Measurements from ENCODE around the gene RHO. TPM values are rescaled to one million over a fixed set of nuclear protein-coding genes. Genes with fewer than 3 reads are reported as not detected.

Gene RHO
- total RNA-seq, 1 experiment from 2014 or later: not detected

DNA sequence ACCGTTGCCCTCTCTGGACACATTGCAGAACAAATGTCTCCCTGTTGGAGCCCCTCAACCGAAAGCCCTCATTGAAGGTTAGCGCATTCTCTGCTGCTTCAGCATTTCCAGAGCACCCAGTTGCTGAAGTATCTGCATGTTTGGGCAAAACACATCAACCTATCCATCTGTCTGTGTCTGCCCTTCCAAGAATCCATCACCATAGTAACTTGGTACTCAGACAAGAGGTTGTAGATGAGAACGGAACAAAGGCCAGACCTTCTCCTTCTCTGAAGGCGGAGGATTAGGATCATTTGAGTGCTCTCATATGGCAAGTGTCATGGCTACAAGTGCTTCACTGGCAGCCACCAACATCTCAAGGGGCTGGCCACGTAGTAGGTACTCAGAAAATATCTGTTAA lies 23.1 kb upstream of the RHO start:
- no peak overlapping the region for H4K8ac ChIP-seq (replicated peaks; ENCODE audit: insufficient read length, low read depth, low read length)
- no peak overlapping the region for H3K27ac Mint-ChIP-seq
- no peak overlapping the region for H2BK120ac ChIP-seq (ENCODE audit: low read depth, low read length, poor library complexity, severe bottlenecking)
- no peak overlapping the region for H2AFZ ChIP-seq (ENCODE audit: low read length)
- peaks cover 5 to 21% (median 9%) of the 10 kb centered on the region in 3 experiments; a peak in 6 of 7 replicates for H3K36me3 Mint-ChIP-seq (ENCODE audit: insufficient read depth in 1 of 3, low read depth in 3 of 3)
- H4K20me1 ChIP-seq (ENCODE audit: control insufficient read depth, insufficient read depth, insufficient read length): peaks cover 2% of the 10 kb centered on the region
- no peaks in the 10 kb centered on the region for H3K79me1 ChIP-seq (ENCODE audit: insufficient read depth, low read depth, low read length, poor library complexity, severe bottlenecking)
- no peak overlapping the region for H3K9ac ChIP-seq (ENCODE audit: extremely low read depth, insufficient read length, low read length)
- H4K91ac ChIP-seq (ENCODE audit: insufficient read length, low read depth, low read length): no peak overlapping the region
- no peaks in the 10 kb centered on the region for H3K23me2 ChIP-seq (ENCODE audit: insufficient read length, low read depth, low read length, poor library complexity, severe bottlenecking)
- H3K4me1 Mint-ChIP-seq: peaks cover 12 to 14% of the 10 kb centered on the region in 2 experiments
- no peaks in the 10 kb centered on the region for H3K9me3 Mint-ChIP-seq
- no peak overlapping the region for H3K56ac ChIP-seq (ENCODE audit: insufficient read length, low read depth, low read length)
- no peak overlapping the region for H2BK15ac ChIP-seq (ENCODE audit: low read depth, low read length)
- no peak overlapping the region for H4K5ac ChIP-seq (ENCODE audit: insufficient read length, low read depth, low read length)
- H3K27me3 ChIP-seq (ENCODE audit: insufficient read depth, low read length): no peaks in the 10 kb centered on the region
- no peak overlapping the region for H2BK12ac ChIP-seq (ENCODE audit: insufficient read length, low read depth, low read length)
- no peak overlapping the region for H3T11ph ChIP-seq (ENCODE audit: low read length)
- H2BK20ac ChIP-seq (ENCODE audit: low read depth, low read length, poor library complexity, severe bottlenecking): no peak overlapping the region
- H3K14ac ChIP-seq (ENCODE audit: insufficient read depth, low read length): no peak overlapping the region
- H3K4ac ChIP-seq (ENCODE audit: low read depth, low read length): no peak overlapping the region
- no peak overlapping the region for H3K18ac ChIP-seq (ENCODE audit: insufficient read length, low read depth, low read length)
- no peaks in the 10 kb centered on the region for H3K79me2 ChIP-seq (ENCODE audit: insufficient read depth, low read length)
- 0 out of 2 replicates have a peak, but pooled peaks cover 4% of the 10 kb centered on the region for H3K4me1 ChIP-seq (ENCODE audit: insufficient read depth, low read length)
- peaks cover 2% of the 10 kb centered on the region; the same call in 1 of the 2 replicates for H3K27me3 Mint-ChIP-seq (ENCODE audit: low read depth)
- WGBS (ENCODE audit: extremely low coverage, insufficient read length, low lambda C conversion rate): no CpG with 5 or more reads among the region's 6 CpGs
- H3K4me2 ChIP-seq (ENCODE audit: insufficient read depth, insufficient read length, low read length): no peak overlapping the region
- no peak for DNase-seq
- no peak overlapping the region for H3K4me3 Mint-ChIP-seq
- H3K27ac ChIP-seq (ENCODE audit: insufficient read length, low read depth, low read length): no peak overlapping the region
- no peak for TF ChIP-seq CTCF (conservative IDR thresholded peaks at IDR 0.05)
- H2BK5ac ChIP-seq (ENCODE audit: insufficient read length, low read length): no peak overlapping the region
- no peak overlapping the region for H3K23ac ChIP-seq (ENCODE audit: insufficient read length, low read depth, low read length)
- H3K9me3 ChIP-seq (ENCODE audit: control insufficient read depth, low read depth, low read length): no peaks in the 10 kb centered on the region
- no peak overlapping the region for H2AK5ac ChIP-seq (ENCODE audit: insufficient read length, low read length)
